GM19240 (cell line): ENCODE measurements around the gene MSL1.

ENCODE experiments used
- DNase-seq: peaks from one replicate; pipeline ENCODE4 v3.0.0; 2011; ENCODE audit warnings: low spot score; ENCODE audit not compliant: insufficient read length

Gene MSL1

GRCh38 chr17:40173778-40174135 is 52.0 kb downstream of the MSL1 start:
- no peak for DNase-seq

- no peak for DNase-seq
Observed at GRCh38 chr17:40174514-40174913, 52.7 kb downstream of the MSL1 start.

- no peak for DNase-seq
Observed at GRCh38 chr17:40175928-40176753, 54.4 kb downstream of the MSL1 start.

GRCh38 chr17:40176754-40177110 is 55.0 kb downstream of the MSL1 start:
- no peak for DNase-seq

GRCh38 chr17:40177275-40177874 is 55.6 kb downstream of the MSL1 start, which contains the start of gene RAPGEFL1:
Gene RAPGEFL1 (plus strand): TSS chr17:40177470. CDS start chr17:40177862, 392 bp downstream.
- peak; percentile 71 for DNase-seq

GRCh38 chr17:40178021-40178601 is 56.3 kb downstream of the MSL1 start:
- no peak for DNase-seq

GRCh38 chr17:40178660-40179059 is 56.9 kb downstream of the MSL1 start:
- no peak for DNase-seq

- DNase-seq = no peak
Observed at GRCh38 chr17:40179923-40180659, 58.3 kb downstream of the MSL1 start.

GRCh38 chr17:40180694-40181093 is 58.9 kb downstream of the MSL1 start:
- no peak for DNase-seq

- no peak for DNase-seq
Observed at GRCh38 chr17:40181205-40181604, 59.4 kb downstream of the MSL1 start.

- DNase-seq = no peak
Observed at GRCh38 chr17:40182606-40183005, 60.8 kb downstream of the MSL1 start.
